Measurements from ENCODE around the gene PKP3.

The PKP3 gene

DNA sequence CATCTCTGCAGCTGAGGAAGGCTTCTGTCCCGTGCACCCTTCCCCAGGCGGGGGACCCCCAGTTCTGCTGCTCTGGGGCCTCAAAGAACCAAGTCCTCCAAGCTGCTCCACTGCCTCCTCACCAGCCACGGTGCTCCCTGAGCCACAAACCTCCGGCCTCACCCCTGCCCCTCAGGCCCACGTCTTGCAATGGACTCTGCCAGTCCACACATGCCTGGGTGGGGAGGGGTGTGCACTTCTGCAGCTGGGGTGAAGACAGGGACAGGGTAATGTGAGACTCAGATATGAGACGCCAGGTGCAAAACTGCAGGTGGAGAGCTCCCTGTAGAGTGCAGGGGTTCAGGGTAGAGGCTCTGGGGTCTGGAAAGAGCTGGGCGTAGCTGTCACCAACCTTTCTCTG is 52.9 kb downstream of the PKP3 start:
- DNase-seq (ENCODE audit: low read depth), result peak; percentile 76
- TF ChIP-seq, protein P1, sequence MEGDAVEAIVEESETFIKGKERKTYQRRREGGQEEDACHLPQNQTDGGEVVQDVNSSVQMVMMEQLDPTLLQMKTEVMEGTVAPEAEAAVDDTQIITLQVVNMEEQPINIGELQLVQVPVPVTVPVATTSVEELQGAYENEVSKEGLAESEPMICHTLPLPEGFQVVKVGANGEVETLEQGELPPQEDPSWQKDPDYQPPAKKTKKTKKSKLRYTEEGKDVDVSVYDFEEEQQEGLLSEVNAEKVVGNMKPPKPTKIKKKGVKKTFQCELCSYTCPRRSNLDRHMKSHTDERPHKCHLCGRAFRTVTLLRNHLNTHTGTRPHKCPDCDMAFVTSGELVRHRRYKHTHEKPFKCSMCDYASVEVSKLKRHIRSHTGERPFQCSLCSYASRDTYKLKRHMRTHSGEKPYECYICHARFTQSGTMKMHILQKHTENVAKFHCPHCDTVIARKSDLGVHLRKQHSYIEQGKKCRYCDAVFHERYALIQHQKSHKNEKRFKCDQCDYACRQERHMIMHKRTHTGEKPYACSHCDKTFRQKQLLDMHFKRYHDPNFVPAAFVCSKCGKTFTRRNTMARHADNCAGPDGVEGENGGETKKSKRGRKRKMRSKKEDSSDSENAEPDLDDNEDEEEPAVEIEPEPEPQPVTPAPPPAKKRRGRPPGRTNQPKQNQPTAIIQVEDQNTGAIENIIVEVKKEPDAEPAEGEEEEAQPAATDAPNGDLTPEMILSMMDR (IDR thresholded peaks at IDR 0.05; ENCODE audit: insufficient read depth, low read depth, low read length, missing control alignments), result no peak
- H3K4me3 ChIP-seq (ENCODE audit: low read length), result no peak overlapping the region

DNA sequence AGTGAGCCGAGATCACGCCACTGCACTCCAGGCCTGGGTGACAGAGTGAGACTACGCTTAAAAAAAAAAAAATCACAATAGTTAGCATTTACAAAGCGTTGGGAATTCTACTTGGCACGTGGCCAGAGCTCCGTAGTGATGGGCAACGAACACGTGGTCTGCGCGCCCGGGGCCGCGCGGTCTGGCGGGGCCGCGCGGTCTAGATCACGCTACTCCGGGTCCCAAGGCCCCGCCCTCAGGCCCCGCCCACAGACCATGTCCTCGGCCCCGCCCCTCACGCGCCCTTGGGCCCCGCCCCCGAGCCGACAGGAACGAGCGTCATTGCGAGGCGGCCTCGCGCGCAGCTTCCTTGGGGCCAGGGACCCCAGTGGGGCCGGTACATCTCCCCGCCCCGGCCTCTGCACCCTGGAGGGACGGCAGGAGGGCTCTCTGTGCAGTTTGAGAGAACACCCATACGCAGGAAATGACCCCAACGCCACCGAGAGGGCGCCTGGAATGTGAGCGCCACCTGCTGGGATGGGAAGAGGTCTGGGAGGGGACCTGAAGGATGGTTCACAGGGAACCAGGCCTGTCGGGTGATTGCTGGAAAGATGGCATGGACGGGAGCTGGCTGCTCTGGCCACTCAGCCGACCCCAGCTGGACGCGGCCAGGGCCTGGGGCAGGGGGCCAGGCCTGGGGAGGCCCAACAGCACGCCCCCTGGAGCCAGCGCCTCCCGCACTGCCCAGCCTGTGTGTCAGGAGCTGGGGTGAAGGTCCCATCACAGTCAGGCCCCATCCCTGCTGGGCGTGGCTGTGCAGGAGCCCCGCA is 54.1 kb downstream of the PKP3 start:
- peak; percentile 90 for DNase-seq (ENCODE audit: low read depth)
- TF ChIP-seq, protein P1 (IDR thresholded peaks at IDR 0.05; ENCODE audit: insufficient read depth, low read depth, low read length, missing control alignments), result peak; percentile 87
- H3K4me3 ChIP-seq (ENCODE audit: low read length), result peak overlapping the region; percentile 75

DNA sequence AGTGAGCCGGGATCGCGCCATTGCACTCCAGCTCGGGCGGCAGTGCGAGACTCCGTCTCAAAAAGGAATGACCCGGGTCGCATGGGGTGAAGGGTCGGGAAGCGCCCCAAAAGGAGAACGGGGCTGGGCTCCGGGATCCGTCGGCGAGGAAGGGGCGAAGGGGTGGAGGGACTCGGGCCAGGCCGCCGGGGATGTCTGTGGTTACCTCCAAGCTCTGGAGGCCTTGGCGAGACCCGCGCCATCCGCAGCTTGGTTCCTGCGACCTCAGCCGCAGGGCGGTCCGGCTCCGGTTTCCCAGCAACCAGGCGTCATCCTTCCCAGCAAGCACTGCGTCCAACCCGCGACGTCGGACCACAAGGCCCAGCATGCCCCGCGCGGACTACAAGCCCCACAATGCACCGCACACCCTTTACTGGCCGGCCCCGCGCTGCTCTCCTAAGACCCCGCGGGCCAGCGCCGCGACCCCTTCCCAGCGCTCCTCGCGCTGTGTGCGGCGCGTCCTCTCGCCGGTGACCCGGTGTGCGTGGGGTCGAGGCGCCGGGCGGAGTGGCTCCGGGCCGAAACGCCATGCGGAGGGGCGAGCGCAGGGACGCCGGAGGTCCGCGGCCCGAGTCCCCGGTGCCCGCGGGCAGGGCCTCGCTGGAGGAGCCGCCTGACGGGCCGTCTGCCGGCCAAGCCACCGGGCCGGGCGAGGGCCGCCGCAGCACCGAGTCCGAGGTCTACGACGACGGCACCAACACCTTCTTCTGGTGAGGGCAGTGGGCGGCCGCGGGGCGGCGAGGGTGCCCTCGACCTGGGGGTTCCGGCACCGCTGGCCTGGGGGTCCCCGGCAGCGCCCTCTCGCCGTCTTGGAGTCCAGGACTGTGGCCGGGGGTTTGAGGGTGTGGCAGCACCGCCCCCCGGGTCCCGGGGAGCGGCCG is 56.1 kb downstream of the PKP3 start, which contains the start of gene PTDSS2:
Gene PTDSS2, plus strand, starts transcription at position 391 of the 920 bp plus-strand sequence. Its CDS starts 177 bp downstream, at position 568.
- DNase-seq (ENCODE audit: low read depth), result peak; percentile 97
- TF ChIP-seq, protein P1 (IDR thresholded peaks at IDR 0.05; ENCODE audit: insufficient read depth, low read depth, low read length, missing control alignments), result no peak
- peak within 1 kb of the TSS; percentile 76 for H3K4me3 ChIP-seq (ENCODE audit: low read length)

DNA sequence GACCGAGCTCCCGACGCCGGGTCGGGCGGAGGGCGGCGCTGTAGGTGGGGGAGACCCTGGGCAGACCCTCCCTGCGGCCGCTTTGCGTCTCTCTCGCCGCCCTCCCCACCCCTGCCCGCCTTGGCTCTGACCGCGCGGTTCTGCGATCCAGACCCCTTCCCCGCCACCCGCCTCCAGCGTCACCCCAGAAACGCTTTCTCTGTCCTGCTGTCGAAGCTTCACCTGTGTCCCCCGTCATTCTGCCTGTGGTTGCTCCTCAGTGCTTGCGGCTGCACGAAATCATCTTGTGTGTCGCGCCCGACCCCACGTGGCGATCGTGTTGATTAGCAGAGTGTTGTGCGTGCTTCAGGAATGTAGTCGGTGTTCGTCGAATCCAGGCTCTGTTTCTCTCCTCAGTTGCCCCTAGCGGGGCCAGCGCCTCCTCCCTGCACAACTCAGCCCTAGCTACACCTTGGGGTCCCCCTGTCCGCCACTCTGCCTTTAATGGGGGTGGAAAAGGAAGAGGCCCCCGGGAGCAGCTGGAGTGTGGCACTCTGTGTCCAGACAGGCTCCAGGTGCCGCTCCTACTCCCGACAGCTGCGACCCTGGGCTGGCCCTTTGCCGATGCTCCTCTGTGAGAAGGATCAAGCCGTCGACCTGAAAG is 56.9 kb downstream of the PKP3 start:
- DNase-seq (ENCODE audit: low read depth), result peak; percentile 82
- peak overlapping the region; percentile 76 for H3K4me3 ChIP-seq (ENCODE audit: low read length)
- TF ChIP-seq, protein P1 (IDR thresholded peaks at IDR 0.05; ENCODE audit: insufficient read depth, low read depth, low read length, missing control alignments), result peak; percentile 43

DNA sequence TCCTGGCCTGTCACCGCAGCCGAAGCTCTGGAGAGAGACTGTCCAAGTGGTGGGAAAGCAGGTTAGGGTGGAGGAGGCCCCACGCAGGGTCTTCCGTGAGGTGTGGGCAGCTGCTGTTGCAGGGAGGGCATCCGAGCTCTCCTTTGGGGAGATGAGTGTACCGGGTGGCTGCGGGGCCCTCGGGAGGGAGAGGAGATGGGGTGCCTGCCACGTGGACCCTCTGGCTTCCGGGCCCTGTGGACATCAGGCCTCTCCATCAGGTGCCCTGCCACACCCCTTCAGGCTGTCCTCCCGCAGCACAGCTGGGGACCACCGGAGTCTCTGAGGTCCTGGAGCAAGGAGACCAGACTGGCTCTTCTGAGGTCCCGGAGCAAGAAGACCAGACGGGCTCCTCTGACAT is 57.7 kb downstream of the PKP3 start:
- DNase-seq (ENCODE audit: low read depth), result no peak
- no peak overlapping the region for H3K4me3 ChIP-seq (ENCODE audit: low read length)
- TF ChIP-seq, protein P1 (IDR thresholded peaks at IDR 0.05; ENCODE audit: insufficient read depth, low read depth, low read length, missing control alignments), result no peak

DNA sequence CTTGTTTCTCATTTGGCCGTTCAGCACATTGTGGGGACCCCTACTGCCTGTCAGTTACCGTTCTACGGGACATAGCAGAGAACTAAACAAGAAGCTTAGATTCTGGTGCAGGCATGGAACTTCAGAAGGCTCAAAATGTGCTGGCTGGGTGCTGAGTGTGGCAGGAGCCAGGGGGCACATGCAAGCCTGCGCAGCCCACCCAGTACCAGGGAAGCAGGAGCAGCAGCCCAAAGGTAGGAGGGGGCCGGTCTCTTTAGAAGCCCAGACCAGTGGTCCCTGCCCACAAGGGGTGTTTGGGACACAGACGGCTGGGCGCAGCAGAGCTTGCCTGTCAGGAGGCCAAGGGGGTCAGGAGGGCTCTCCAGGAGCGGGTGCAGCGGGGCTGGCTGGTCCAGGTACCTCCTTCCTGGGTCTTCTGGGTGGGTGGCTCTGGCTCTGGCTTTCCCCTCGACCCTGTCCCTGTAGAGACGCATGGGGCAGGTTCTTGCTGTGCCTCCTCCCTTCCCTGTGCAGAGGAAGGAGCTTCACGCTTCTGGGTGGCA is 58.3 kb downstream of the PKP3 start:
- TF ChIP-seq, protein P1 (IDR thresholded peaks at IDR 0.05; ENCODE audit: insufficient read depth, low read depth, low read length, missing control alignments), result no peak
- DNase-seq (ENCODE audit: low read depth), result no peak
- no peak overlapping the region for H3K4me3 ChIP-seq (ENCODE audit: low read length)

Data from epithelial cell of esophagus (primary cell).